Testis (tissue), 2 donors: ENCODE results near the gene VSTM2B.

ENCODE experiments used
- POLR2A ChIP-seq: fragments of 450-650 bp; IDR thresholded peaks from one replicate; pipeline ENCODE4 v1.6.1; 2017; ENCODE audit warnings: antibody characterized with exemption, mild to moderate bottlenecking, moderate library complexity
- TF ChIP-seq, protein P1 (sequence below), 3 experiments: fragments of 450-650 bp in 2 of 3; fragments of 200-600 bp in 1 of 3; sonication (generic) in 1 of 3; IDR thresholded peaks; one replicate each; pipeline ENCODE4 v1.5.1; 2016 to 2019; ENCODE audit warnings: antibody characterized with exemption in 3 of 3, mild to moderate bottlenecking in 2 of 3, moderate library complexity in 1 of 3

DNA sequence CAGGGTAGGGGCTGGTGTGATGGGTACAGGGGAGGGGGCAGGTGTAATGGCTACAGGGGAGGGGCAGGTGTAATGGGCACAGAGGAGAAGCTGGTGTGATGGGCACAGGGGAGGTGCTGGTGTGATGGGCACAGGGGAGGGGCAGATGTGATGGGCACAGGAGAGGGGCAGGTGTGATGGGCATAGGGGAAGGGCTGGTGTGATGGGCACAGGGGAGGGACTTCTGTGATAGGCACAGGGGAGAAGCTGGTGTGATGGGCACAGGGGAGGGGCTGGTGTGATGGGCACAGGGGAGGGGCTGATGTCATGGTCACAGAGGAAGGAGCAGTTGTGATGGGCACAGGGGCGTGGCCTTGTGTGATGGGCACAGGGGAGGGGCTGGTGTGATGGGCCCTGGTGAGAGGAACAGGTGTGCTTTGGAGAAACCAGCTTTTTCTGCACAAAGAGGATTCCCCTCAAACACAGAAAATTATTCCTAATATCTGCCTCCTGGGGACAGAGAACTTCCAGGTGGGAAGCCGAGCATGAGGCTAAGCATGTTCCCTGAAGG lies 41.6 kb downstream of the VSTM2B start:
- TF ChIP-seq, protein P1, sequence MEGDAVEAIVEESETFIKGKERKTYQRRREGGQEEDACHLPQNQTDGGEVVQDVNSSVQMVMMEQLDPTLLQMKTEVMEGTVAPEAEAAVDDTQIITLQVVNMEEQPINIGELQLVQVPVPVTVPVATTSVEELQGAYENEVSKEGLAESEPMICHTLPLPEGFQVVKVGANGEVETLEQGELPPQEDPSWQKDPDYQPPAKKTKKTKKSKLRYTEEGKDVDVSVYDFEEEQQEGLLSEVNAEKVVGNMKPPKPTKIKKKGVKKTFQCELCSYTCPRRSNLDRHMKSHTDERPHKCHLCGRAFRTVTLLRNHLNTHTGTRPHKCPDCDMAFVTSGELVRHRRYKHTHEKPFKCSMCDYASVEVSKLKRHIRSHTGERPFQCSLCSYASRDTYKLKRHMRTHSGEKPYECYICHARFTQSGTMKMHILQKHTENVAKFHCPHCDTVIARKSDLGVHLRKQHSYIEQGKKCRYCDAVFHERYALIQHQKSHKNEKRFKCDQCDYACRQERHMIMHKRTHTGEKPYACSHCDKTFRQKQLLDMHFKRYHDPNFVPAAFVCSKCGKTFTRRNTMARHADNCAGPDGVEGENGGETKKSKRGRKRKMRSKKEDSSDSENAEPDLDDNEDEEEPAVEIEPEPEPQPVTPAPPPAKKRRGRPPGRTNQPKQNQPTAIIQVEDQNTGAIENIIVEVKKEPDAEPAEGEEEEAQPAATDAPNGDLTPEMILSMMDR (IDR thresholded peaks at IDR 0.05), result no peak
- TF ChIP-seq POLR2A, result no peak
